Mucosa of stomach (tissue), 1 donor: ENCODE data around the gene NDEL1.

Experiments
- H3K27me3 ChIP-seq: one replicate; pipeline ENCODE4 v1.7.0; 2013; ENCODE audit warnings: mild to moderate bottlenecking, low read length; ENCODE audit not compliant: control insufficient read depth, insufficient read depth
- H3K36me3 ChIP-seq: one replicate; pipeline ENCODE4 v1.7.0; 2013; ENCODE audit warnings: low read length; ENCODE audit not compliant: control insufficient read depth, insufficient read depth
- H3K4me1 ChIP-seq: one replicate; pipeline ENCODE4 v1.7.0; 2013; ENCODE audit warnings: mild to moderate bottlenecking, low read length; ENCODE audit not compliant: control insufficient read depth, insufficient read depth
- H3K4me3 ChIP-seq: one replicate; pipeline ENCODE4 v1.7.0; 2013; ENCODE audit warnings: low read length
- H3K9ac ChIP-seq: one replicate; pipeline ENCODE4 v1.7.0; 2013; ENCODE audit warnings: mild to moderate bottlenecking, low read length, moderate library complexity
- H3K9me3 ChIP-seq: one replicate; pipeline ENCODE4 v1.7.0; 2013; ENCODE audit warnings: mild to moderate bottlenecking, low read length, moderate library complexity; ENCODE audit not compliant: control insufficient read depth
- donor health status: Pancreatic carcinoma.

Gene NDEL1

GRCh38 chr17:8475227-8475626 lies 39.5 kb downstream of the NDEL1 start:
- no peak overlapping the region for H3K9ac ChIP-seq
- H3K4me1 ChIP-seq = peaks cover 4% of the 10 kb centered on the region
- H3K4me3 ChIP-seq = no peak overlapping the region
- no peaks in the 10 kb centered on the region for H3K36me3 ChIP-seq
- H3K27me3 ChIP-seq = no peaks in the 10 kb centered on the region
- H3K9me3 ChIP-seq = no peaks in the 10 kb centered on the region

- Histone ChIP-seq H3K9me3 (no peaks in the 10 kb centered on the region), H3K9ac (no peak overlapping the region), H3K4me1 (peaks cover 4% of the 10 kb centered on the region), H3K36me3 (no peaks in the 10 kb centered on the region), H3K4me3 (no peak overlapping the region), H3K27me3 (no peaks in the 10 kb centered on the region)
Measured at GRCh38 chr17:8475781-8476180, 40.1 kb downstream of the NDEL1 start.

- H3K4me3 ChIP-seq = no peak overlapping the region
- no peaks in the 10 kb centered on the region for H3K27me3 ChIP-seq
- H3K4me1 ChIP-seq = peaks cover 4% of the 10 kb centered on the region
- no peaks in the 10 kb centered on the region for H3K9me3 ChIP-seq
- H3K9ac ChIP-seq = no peak overlapping the region
- H3K36me3 ChIP-seq = no peaks in the 10 kb centered on the region
Measured at GRCh38 chr17:8476741-8477140, 41.1 kb downstream of the NDEL1 start.

- Histone ChIP-seq H3K4me3 (no peak overlapping the region), H3K4me1 (peaks cover 4% of the 10 kb centered on the region), H3K36me3 (no peaks in the 10 kb centered on the region), H3K9ac (no peak overlapping the region), H3K27me3 (no peaks in the 10 kb centered on the region), H3K9me3 (no peaks in the 10 kb centered on the region)
Measured at GRCh38 chr17:8477171-8477570, 41.5 kb downstream of the NDEL1 start.

- Histone ChIP-seq H3K9me3 (no peaks in the 10 kb centered on the region), H3K4me1 (peaks cover 4% of the 10 kb centered on the region), H3K4me3 (no peak overlapping the region), H3K27me3 (no peaks in the 10 kb centered on the region), H3K36me3 (no peaks in the 10 kb centered on the region), H3K9ac (no peak overlapping the region)
Measured at GRCh38 chr17:8477715-8478441, 42.2 kb downstream of the NDEL1 start.

- Histone ChIP-seq H3K36me3 (no peaks in the 10 kb centered on the region), H3K9me3 (no peaks in the 10 kb centered on the region), H3K9ac (no peak overlapping the region), H3K4me3 (no peak overlapping the region), H3K27me3 (no peaks in the 10 kb centered on the region), H3K4me1 (peaks cover 4% of the 10 kb centered on the region)
Measured at GRCh38 chr17:8479431-8479947, 43.8 kb downstream of the NDEL1 start.

- Histone ChIP-seq H3K36me3 (no peaks in the 10 kb centered on the region), H3K9me3 (no peaks in the 10 kb centered on the region), H3K4me1 (peaks cover 4% of the 10 kb centered on the region), H3K9ac (no peak overlapping the region), H3K4me3 (no peak overlapping the region), H3K27me3 (no peaks in the 10 kb centered on the region)
Measured at GRCh38 chr17:8480011-8480976, 44.6 kb downstream of the NDEL1 start.

- H3K36me3 ChIP-seq = no peaks in the 10 kb centered on the region
Measured at GRCh38 chr17:8481089-8481488, 45.4 kb downstream of the NDEL1 start.

GRCh38 chr17:8481703-8482102 lies 46.0 kb downstream of the NDEL1 start:
- peaks cover 4% of the 10 kb centered on the region for H3K4me1 ChIP-seq
- H3K4me3 ChIP-seq = no peak overlapping the region
- no peaks in the 10 kb centered on the region for H3K36me3 ChIP-seq
- H3K9me3 ChIP-seq = no peaks in the 10 kb centered on the region
- no peaks in the 10 kb centered on the region for H3K27me3 ChIP-seq
- H3K9ac ChIP-seq = no peak overlapping the region

More at GRCh38 chr17:8481089-8481488, 45.4 kb downstream of the NDEL1 start:
- H3K27me3 ChIP-seq = no peaks in the 10 kb centered on the region
- H3K4me1 ChIP-seq = peaks cover 4% of the 10 kb centered on the region
- no peak overlapping the region for H3K9ac ChIP-seq
- H3K4me3 ChIP-seq = no peak overlapping the region
- no peaks in the 10 kb centered on the region for H3K9me3 ChIP-seq

GRCh38 chr17:8482546-8482945 lies 46.9 kb downstream of the NDEL1 start:
- Histone ChIP-seq H3K9ac (no peak overlapping the region), H3K4me1 (peaks cover 4% of the 10 kb centered on the region), H3K9me3 (no peaks in the 10 kb centered on the region), H3K36me3 (no peaks in the 10 kb centered on the region), H3K4me3 (no peak overlapping the region), H3K27me3 (no peaks in the 10 kb centered on the region)

- no peaks in the 10 kb centered on the region for H3K9me3 ChIP-seq
- no peaks in the 10 kb centered on the region for H3K27me3 ChIP-seq
- H3K36me3 ChIP-seq = no peaks in the 10 kb centered on the region
- H3K9ac ChIP-seq = no peak overlapping the region
- peaks cover 4% of the 10 kb centered on the region for H3K4me1 ChIP-seq
- H3K4me3 ChIP-seq = no peak overlapping the region
Measured at GRCh38 chr17:8484465-8484864, 48.8 kb downstream of the NDEL1 start.

GRCh38 chr17:8485491-8485890 lies 49.8 kb downstream of the NDEL1 start:
- H3K9me3 ChIP-seq = no peaks in the 10 kb centered on the region
- no peak overlapping the region for H3K9ac ChIP-seq
- H3K27me3 ChIP-seq = no peaks in the 10 kb centered on the region
- no peak overlapping the region for H3K4me3 ChIP-seq
- no peaks in the 10 kb centered on the region for H3K36me3 ChIP-seq
- no peaks in the 10 kb centered on the region for H3K4me1 ChIP-seq
